A673 (cell line): Measurements from ENCODE around the gene RASA4B.

ENCODE experiments used
- CTCF ChIP-seq: fragments of 300-800, 200-600 bp; sonication (generic); conservative IDR thresholded peaks from 2 replicates; pipeline ENCODE4 v1.5.1; 2017; ENCODE audit warnings: low read depth, mild to moderate bottlenecking, antibody characterized with exemption, low read length, moderate library complexity, mixed read lengths
- EZH2 ChIP-seq: fragments of 200-600 bp; sonication (generic); IDR thresholded peaks from 2 replicates; pipeline ENCODE4 v1.6.1; 2017; ENCODE audit warnings: borderline replicate concordance, low read depth, mild to moderate bottlenecking, mixed read lengths, antibody characterized with exemption, low read length; ENCODE audit not compliant: poor library complexity, severe bottlenecking

GRCh38 chr7:102460467-102460866, 57.1 kb downstream of the RASA4B start:
- TF ChIP-seq CTCF (no peak), EZH2 (no peak)
